HG02610 (cell line): ENCODE data around the gene ZNF148.
"Not testable (repeated sequence)": the region's sequence is repeated elsewhere in the genome, so short reads cannot be mapped to it uniquely, and the experiment has no call there.

Source experiments
- ATAC-seq: cut with Tn5 transposase; IDR thresholded peaks from one replicate; pipeline ENCODE4 v1.9.1; 2021; ENCODE audit warnings: mild to moderate bottlenecking, moderate library complexity; ENCODE audit not compliant: unreplicated experiment

Gene ZNF148

GRCh38 chr3:125374996-125375941 lies at the start of gene ZNF148:
ZNF148 (minus strand) TSS chr3:125375325; CDS start chr3:125313640, 61,685 bp downstream.
- ATAC-seq: peak; percentile 71

- ATAC-seq: no peak
Measured at GRCh38 chr3:125418306-125418705, 43.2 kb upstream of the ZNF148 start.

GRCh38 chr3:125416235-125416634 lies 41.1 kb upstream of the ZNF148 start:
- ATAC-seq: no peak

- no peak for ATAC-seq
Measured at GRCh38 chr3:125414669-125415068, 39.5 kb upstream of the ZNF148 start.

- ATAC-seq: no peak
Measured at GRCh38 chr3:125410922-125411321, 35.8 kb upstream of the ZNF148 start.

GRCh38 chr3:125406070-125406469 lies 30.9 kb upstream of the ZNF148 start:
- no peak for ATAC-seq

GRCh38 chr3:125405515-125405914 lies 30.4 kb upstream of the ZNF148 start:
- ATAC-seq: not testable (repeated sequence)

GRCh38 chr3:125403789-125404188 lies 28.7 kb upstream of the ZNF148 start:
- no peak for ATAC-seq

- no peak for ATAC-seq
Measured at GRCh38 chr3:125402639-125403038, 27.5 kb upstream of the ZNF148 start.

- no peak for ATAC-seq
Measured at GRCh38 chr3:125401402-125401801, 26.3 kb upstream of the ZNF148 start.

- no peak for ATAC-seq
Measured at GRCh38 chr3:125398952-125399351, 23.8 kb upstream of the ZNF148 start.

- no peak for ATAC-seq
Measured at GRCh38 chr3:125395091-125395490, 20.0 kb upstream of the ZNF148 start.

GRCh38 chr3:125394406-125394805 lies 19.3 kb upstream of the ZNF148 start:
- ATAC-seq: no peak

- ATAC-seq: no peak
Measured at GRCh38 chr3:125389282-125389681, 14.2 kb upstream of the ZNF148 start.

GRCh38 chr3:125388369-125388768 lies 13.2 kb upstream of the ZNF148 start:
- not testable (repeated sequence) for ATAC-seq

GRCh38 chr3:125386811-125387210 lies 11.7 kb upstream of the ZNF148 start:
- ATAC-seq: no peak

- no peak for ATAC-seq
Measured at GRCh38 chr3:125383744-125384143, 8.6 kb upstream of the ZNF148 start.

- ATAC-seq: no peak
Measured at GRCh38 chr3:125382298-125382697, 7.2 kb upstream of the ZNF148 start.

- peak; percentile 85 for ATAC-seq
Measured at GRCh38 chr3:125381743-125382142, 6.6 kb upstream of the ZNF148 start.

GRCh38 chr3:125381314-125381713 lies 6.2 kb upstream of the ZNF148 start:
- no peak for ATAC-seq

- no peak for ATAC-seq
Measured at GRCh38 chr3:125379483-125379882, 4.4 kb upstream of the ZNF148 start.

GRCh38 chr3:125378762-125379161 lies 3.6 kb upstream of the ZNF148 start:
- no peak for ATAC-seq
